Left hindlimb (tissue), 1 donor: Measurements from ENCODE around the gene RBM20.

ENCODE experiments used
- DNase-seq: peaks from one replicate; pipeline ENCODE4 v3.0.0-alpha.2; 2018

Gene RBM20

DNA sequence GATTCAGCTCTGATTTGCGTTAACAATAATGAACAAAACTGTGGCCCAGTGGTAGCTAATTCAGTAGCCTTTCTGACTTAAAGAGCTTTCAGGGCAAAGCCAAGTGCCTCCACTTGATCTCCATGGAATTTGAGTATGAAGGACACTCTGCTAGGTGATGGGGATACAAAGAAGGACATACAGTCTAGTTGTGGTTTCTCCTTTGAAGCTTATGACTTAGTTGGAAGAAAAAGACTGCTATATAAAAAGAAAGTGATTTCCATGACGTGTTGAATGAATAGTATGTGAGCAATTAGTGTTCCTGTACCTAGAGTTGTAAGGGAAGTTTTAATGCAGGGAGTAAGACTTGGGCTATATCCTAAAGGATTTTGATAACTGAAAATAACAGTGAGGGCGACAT is 235.9 kb downstream of the RBM20 start:
- DNase-seq: no peak

- DNase-seq: no peak
These were observed 237.1 kb downstream of the RBM20 start for GRCh38 chr10:110881247-110881646.

- no peak for DNase-seq
These were observed 237.8 kb downstream of the RBM20 start for GRCh38 chr10:110881905-110882304.

GRCh38 chr10:110883924-110884323 is 239.8 kb downstream of the RBM20 start:
- DNase-seq: no peak

GRCh38 chr10:110885932-110886674 is 242.0 kb downstream of the RBM20 start:
- no peak for DNase-seq

GRCh38 chr10:110887560-110887959 is 243.4 kb downstream of the RBM20 start:
- DNase-seq: no peak
